GM23248 (cell line): ENCODE data around the gene TMED8. TPM values are rescaled to one million over a fixed set of nuclear protein-coding genes. Genes with fewer than 3 reads are reported as not detected.

Experiments used
- DNase-seq: peaks from one replicate; pipeline ENCODE4 v3.0.0-alpha.2; 2015
- H2AFZ ChIP-seq: fragments of 200-600 bp; sonication (generic); 2 replicates; pipeline ENCODE4 v1.6.1; 2016; ENCODE audit warnings: antibody characterized with exemption
- H3F3A ChIP-seq: fragments of 200-600 bp; sonication (generic); 2 replicates; pipeline ENCODE4 v1.6.1; 2016; ENCODE audit warnings: mild to moderate bottlenecking, antibody characterized with exemption, mixed run types; ENCODE audit not compliant: insufficient read depth
- H3K27ac ChIP-seq: fragments of 200-600 bp; sonication (generic); 2 replicates; pipeline ENCODE4 v1.5.1; 2016; ENCODE audit warnings: mild to moderate bottlenecking
- H3K27me3 ChIP-seq: fragments of 200-600 bp; sonication (generic); replicated peaks from 2 replicates; pipeline ENCODE4 v1.6.1; 2016; ENCODE audit warnings: mild to moderate bottlenecking; ENCODE audit not compliant: insufficient read depth
- H3K36me3 ChIP-seq: fragments of 200-600 bp; sonication (generic); 2 replicates; pipeline ENCODE4 v1.6.1; 2016; ENCODE audit warnings: low read depth, mild to moderate bottlenecking
- H3K4me1 ChIP-seq: fragments of 200-600 bp; sonication (generic); 2 replicates; pipeline ENCODE4 v1.6.1; 2016; ENCODE audit warnings: mild to moderate bottlenecking; ENCODE audit not compliant: insufficient read depth
- H3K4me2 ChIP-seq: fragments of 200-600 bp; sonication (generic); one replicate; pipeline ENCODE4 v1.6.1; 2016; ENCODE audit warnings: mild to moderate bottlenecking; ENCODE audit not compliant: unreplicated experiment
- H3K4me3 ChIP-seq: fragments of 200-600 bp; sonication (generic); 2 replicates; pipeline ENCODE4 v1.5.1; 2016; ENCODE audit warnings: mild to moderate bottlenecking
- H3K79me2 ChIP-seq: fragments of 200-600 bp; sonication (generic); 2 replicates; pipeline ENCODE4 v1.6.1; 2016; ENCODE audit warnings: mild to moderate bottlenecking; ENCODE audit not compliant: insufficient read depth
- H3K9ac ChIP-seq: fragments of 200-600 bp; sonication (generic); 2 replicates; pipeline ENCODE4 v1.6.1; 2016; ENCODE audit warnings: mild to moderate bottlenecking
- H3K9me2 ChIP-seq: fragments of 200-600 bp; sonication (generic); 2 replicates; pipeline ENCODE4 v1.6.1; 2016; ENCODE audit warnings: mixed run types, mild to moderate bottlenecking, moderate library complexity; ENCODE audit not compliant: insufficient read depth
- H3K9me3 ChIP-seq: fragments of 200-600 bp; sonication (generic); one replicate; pipeline ENCODE4 v1.6.1; 2017; ENCODE audit warnings: low read depth
- H4K20me1 ChIP-seq: fragments of 200-600 bp; sonication (generic); 2 replicates; pipeline ENCODE4 v1.6.0; 2016; ENCODE audit not compliant: insufficient read depth
- EZH2 ChIP-seq: fragments of 200-600 bp; sonication (generic); IDR thresholded peaks from 2 replicates; pipeline ENCODE4 v1.6.1; 2018; ENCODE audit warnings: antibody characterized with exemption, mild to moderate bottlenecking; ENCODE audit not compliant: insufficient read depth, poor library complexity, severe bottlenecking
- EZH2phosphoT487 ChIP-seq: fragments of 200-600 bp; sonication (generic); IDR thresholded peaks from 2 replicates; pipeline ENCODE4 v1.6.1; 2018; ENCODE audit warnings: antibody characterized with exemption, moderate library complexity, mild to moderate bottlenecking, low read depth; ENCODE audit not compliant: insufficient read depth
- WGBS, 2 experiments: methylation state at CpG; one replicate each; pipeline ENCODE4 v1.1.6; 2015 to 2017; ENCODE audit warnings: low lambda C conversion rate in 2 of 2, low coverage in 1 of 2; ENCODE audit errors: missing lambda C conversion rate in 2 of 2; 5-methylcytosine and 5-hydroxymethylcytosine counted together
- in situ Hi-C: fragments of 300-500 bp; cut with MboI; formaldehyde crosslinking; loops from 2 replicates; pipeline ENCODE4 v1.15.0; 2020
- polyA plus RNA-seq: library from polyadenylated mRNA; unstranded; fragments of >200 nt; fragmentation: Nextera tagmentation; extraction: Ambion mirVana; gene quantifications from 2 replicates; pipeline ENCODE4 v1.2.1, GENCODE V29; 2016
- total RNA-seq: library from RNA; depleted of rRNA; stranded (reverse); fragments of >200 nt; shearing (Covaris generic); gene quantifications from 2 replicates; pipeline ENCODE4 v1.2.3, GENCODE V29; 2014

TMED8 gene
- total and polyA plus RNA-seq, 2 experiments from 2014 or later: 3.2 to 7.5 TPM

DNA sequence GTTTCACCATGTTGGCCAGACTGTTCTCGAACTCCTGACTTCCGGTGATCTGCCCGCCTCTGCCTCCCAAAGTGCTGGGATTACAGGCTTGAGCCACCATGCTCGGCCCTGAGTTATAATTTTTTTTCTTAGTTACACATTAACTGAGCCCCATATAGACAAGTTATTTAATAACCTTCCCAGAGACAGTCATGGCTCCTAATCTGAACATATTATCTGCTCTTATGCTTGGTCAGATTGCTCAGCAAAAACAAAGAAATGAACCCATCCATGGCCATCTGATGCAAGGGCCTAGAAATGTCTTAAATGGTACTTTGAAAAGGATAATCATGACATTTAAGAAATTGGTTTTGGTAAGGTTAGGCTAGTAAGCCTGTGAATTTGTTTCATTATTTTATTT is 13.3 kb upstream of the TMED8 start:
- Histone ChIP-seq H3K4me1 (no peaks in the 10 kb centered on the region), H3K79me2 (no peaks in the 10 kb centered on the region), H3K9me3 (no peaks in the 10 kb centered on the region), H4K20me1 (no peaks in the 10 kb centered on the region), H3K27ac (no peak overlapping the region), H3K27me3 (no peaks in the 10 kb centered on the region), H2AFZ (no peak overlapping the region), H3K9ac (no peak overlapping the region), H3K9me2 (no peaks in the 10 kb centered on the region), H3F3A (no peaks in the 10 kb centered on the region), H3K4me3 (no peak overlapping the region), H3K36me3 (no peaks in the 10 kb centered on the region), H3K4me2 (no peak overlapping the region)
- DNase-seq: no peak
- no peak for TF ChIP-seq EZH2phosphoT487
- TF ChIP-seq EZH2: no peak
- in situ Hi-C loops: no loop called here
- WGBS, 2 experiments: 77 to 80% methylated on average over 4 of the region's 4 CpGs

DNA sequence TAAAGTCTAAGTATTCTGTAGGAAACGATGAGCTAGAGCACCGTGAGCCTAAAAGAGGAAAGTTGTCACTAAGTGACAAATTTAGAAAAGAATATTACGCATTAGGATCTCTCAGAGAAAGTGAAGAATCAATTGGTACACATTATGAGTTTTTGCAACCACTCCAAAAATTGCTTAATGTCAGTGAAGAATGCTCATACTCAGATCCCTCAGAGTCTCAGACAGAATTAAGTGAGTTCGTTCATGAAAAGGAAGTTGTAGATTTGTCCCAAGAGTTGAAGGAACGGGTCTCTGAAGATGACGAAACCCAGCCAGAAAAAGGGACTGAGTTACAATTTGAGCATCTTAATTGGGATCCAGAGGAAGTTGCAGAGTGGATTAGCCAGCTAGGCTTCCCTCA is 1.8 kb upstream of the TMED8 start:
- no peak overlapping the region for H3K4me2 ChIP-seq
- H3K9ac ChIP-seq: no peak overlapping the region
- peaks cover 24% of the 10 kb centered on the region for H3K79me2 ChIP-seq
- H3K9me2 ChIP-seq: no peaks in the 10 kb centered on the region
- H3K36me3 ChIP-seq: no peaks in the 10 kb centered on the region
- WGBS, 2 experiments: 92 to 95% methylated on average over 6 of the region's 6 CpGs
- in situ Hi-C loops: no loop called here
- H3K4me3 ChIP-seq: no peak overlapping the region
- H3K27ac ChIP-seq: no peak overlapping the region
- DNase-seq: no peak
- TF ChIP-seq EZH2 (no peak), EZH2phosphoT487 (no peak)
- H3F3A ChIP-seq: peaks cover 7% of the 10 kb centered on the region; the same call in 1 of the 2 replicates
- H3K4me1 ChIP-seq: peaks cover 5% of the 10 kb centered on the region; the same call in 1 of the 2 replicates
- H3K27me3 ChIP-seq: no peaks in the 10 kb centered on the region
- no peaks in the 10 kb centered on the region for H4K20me1 ChIP-seq
- H2AFZ ChIP-seq: no peak overlapping the region
- no peaks in the 10 kb centered on the region for H3K9me3 ChIP-seq

DNA sequence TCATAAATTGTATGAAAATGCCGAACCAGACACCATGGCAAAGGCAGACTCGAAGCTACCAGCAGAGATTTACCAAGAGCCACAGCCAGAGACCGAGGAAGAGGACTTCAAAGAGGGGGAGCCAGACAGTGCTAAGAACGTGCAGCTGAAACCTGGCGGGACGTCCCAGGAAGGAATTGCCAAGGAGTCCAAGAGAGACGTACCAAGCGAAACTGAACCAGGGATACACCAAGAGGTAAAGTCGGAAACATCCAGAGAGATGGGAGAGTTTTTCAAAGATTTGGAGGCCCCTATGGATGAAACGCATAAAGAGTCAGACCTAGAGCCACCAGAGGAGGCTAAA is 579 bp upstream of the TMED8 start:
- Histone ChIP-seq H3K9ac (peak overlapping the region; percentile 92), H3F3A (peaks cover 13% of the 10 kb centered on the region; the same call in 1 of the 2 replicates), H3K9me2 (no peaks in the 10 kb centered on the region), H3K9me3 (no peaks in the 10 kb centered on the region), H3K4me1 (peaks cover 9% of the 10 kb centered on the region; the same call in 1 of the 2 replicates), H3K79me2 (peaks cover 24% of the 10 kb centered on the region), H4K20me1 (no peaks in the 10 kb centered on the region), H3K27me3 (no peaks in the 10 kb centered on the region), H3K36me3 (no peaks in the 10 kb centered on the region), H3K4me3 (peak overlapping the region; percentile 91), H3K4me2 (peak overlapping the region; percentile 86), H3K27ac (peak overlapping the region; percentile 75), H2AFZ (peak overlapping the region; percentile 100)
- in situ Hi-C loops: no loop called here
- DNase-seq: no peak
- 11 to 13% methylated on average over 10 of the region's 10 CpGs for WGBS, 2 experiments
- TF ChIP-seq EZH2 (no peak), EZH2phosphoT487 (no peak)

DNA sequence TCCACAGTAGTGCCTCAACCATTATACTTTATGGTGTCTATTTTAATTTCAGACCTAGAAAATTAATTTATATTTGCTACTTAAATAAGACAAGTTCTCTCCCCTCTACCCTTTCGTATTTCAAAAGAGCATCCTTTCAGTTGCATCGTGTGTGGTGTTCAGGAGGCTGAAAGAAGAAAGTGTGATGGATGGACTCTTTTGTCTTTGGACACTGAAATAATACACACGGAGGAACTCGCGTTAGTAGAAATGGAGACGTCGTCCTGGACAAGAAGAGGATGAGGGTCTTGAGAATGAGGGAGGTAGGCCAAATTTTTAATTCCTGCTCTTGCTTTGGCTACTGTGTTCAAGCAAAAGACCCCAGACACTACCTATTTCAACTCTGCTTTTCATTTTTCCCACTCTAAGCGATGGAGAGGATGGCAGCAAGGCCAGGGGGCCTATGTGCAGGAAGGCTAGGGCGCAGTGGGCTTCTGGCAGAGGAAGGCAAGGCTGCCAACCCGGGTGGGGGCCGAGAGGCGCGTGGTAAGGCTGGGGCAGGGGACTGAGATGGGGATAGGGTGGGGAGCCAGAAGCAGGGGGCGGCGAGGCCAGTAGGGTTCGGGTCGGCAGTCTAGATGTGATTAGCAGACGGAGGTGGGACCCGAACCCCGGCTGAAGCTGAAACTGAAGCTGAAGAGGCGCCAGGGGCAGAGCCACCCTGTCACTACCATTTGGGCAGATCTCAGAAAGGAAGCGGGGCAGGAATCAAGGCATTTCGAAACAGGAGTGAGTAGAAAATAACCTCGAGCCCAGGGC is 722 bp downstream of the TMED8 start:
- Histone ChIP-seq H3K27ac (peak overlapping the region; percentile 75), H3K36me3 (no peaks in the 10 kb centered on the region), H3K9ac (peak overlapping the region; percentile 92), H3F3A (peaks cover 18% of the 10 kb centered on the region; the same call in 1 of the 2 replicates), H3K9me2 (no peaks in the 10 kb centered on the region), H3K4me1 (peaks cover 9% of the 10 kb centered on the region; the same call in 1 of the 2 replicates), H3K79me2 (peaks cover 24% of the 10 kb centered on the region), H4K20me1 (no peaks in the 10 kb centered on the region), H3K4me2 (peak overlapping the region; percentile 86), H3K9me3 (no peaks in the 10 kb centered on the region), H2AFZ (peak overlapping the region; percentile 100), H3K4me3 (peak overlapping the region; percentile 91), H3K27me3 (no peaks in the 10 kb centered on the region)
- in situ Hi-C loops: no loop called here
- 9 to 13% methylated on average over 15 to 24 of the region's 24 CpGs for WGBS, 2 experiments
- no peak for TF ChIP-seq EZH2
- peak; percentile 56 for DNase-seq
